ENCODE results near the gene LMAN1L.

LMAN1L gene

DNA sequence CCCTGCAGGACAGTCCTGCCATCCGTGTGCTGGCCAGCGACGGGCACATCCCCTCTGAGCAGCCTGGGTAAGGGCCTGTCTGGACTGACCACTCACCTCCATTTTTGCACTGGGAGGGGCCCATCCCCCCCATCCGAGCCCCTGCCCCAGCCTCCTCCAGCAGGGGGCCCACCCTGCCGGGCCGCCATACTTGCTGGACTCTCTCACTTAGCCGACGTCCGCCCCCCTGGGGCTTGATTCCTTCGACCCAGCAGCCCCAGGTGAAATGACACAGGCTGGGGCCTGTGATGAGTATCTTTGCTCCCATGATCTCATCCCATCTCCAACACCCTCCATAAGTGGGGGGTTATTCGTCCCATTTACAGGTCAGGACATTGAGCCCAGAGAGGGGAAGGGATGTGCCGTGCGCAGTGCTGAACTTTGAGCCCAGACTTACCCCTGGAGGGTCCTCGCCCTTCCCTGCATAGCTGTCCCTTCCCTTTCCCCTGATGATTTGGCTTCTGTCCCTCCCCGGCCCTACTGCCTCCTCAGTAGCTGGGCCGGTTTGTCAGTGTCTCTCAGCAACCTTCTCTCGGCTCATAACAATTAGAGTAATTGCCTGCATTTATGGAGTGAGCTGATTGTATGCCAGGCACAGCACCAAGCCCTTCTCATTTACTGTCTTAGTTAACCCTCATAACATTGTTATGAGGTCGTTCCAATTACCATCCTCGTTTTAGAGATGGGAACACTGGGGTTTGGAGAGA is 4.2 kb downstream of the LMAN1L start:
- no peak for DNase-seq (ENCODE audit: low read depth)

DNA sequence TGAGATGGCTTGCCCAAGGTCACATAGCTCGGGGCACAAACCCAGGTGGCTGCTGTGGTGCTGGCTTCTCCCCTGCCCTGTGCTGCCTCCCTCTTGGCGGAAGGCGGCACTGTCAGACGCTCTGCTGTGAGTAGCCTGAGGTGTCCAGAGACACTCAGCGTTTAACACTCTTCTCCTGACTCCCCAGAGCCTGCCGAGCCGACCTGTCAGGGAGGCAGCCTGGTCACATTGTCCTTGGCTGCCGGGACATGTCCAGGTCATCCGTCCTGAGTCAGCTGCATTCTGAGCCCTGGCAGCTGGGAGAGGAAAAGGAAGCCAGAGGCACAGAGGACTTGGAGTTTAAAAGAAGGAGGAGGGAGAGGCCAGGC is 4.7 kb downstream of the LMAN1L start:
- DNase-seq (ENCODE audit: low read depth), result no peak

DNA sequence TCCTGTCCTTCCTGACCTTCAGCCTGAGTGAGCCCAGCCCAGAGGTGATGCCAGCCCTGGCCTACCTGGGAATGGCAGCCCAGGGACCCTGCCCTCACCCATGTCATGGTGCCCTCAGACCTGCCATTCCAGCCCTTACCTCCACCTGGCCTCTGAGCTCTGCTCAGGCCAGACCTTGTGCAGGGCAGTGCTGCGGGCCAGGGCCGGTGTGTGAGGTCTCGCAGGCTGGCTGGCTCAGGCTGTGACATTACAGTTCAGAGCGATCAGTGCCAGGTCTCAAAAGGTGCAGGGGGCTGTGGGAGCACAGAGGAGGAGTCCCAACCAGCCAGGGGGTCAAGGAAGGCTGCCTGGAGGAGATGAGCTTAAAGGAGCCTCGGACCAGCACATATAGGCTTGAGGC is 7.4 kb downstream of the LMAN1L start:
- DNase-seq (ENCODE audit: low read depth), result no peak

DNA sequence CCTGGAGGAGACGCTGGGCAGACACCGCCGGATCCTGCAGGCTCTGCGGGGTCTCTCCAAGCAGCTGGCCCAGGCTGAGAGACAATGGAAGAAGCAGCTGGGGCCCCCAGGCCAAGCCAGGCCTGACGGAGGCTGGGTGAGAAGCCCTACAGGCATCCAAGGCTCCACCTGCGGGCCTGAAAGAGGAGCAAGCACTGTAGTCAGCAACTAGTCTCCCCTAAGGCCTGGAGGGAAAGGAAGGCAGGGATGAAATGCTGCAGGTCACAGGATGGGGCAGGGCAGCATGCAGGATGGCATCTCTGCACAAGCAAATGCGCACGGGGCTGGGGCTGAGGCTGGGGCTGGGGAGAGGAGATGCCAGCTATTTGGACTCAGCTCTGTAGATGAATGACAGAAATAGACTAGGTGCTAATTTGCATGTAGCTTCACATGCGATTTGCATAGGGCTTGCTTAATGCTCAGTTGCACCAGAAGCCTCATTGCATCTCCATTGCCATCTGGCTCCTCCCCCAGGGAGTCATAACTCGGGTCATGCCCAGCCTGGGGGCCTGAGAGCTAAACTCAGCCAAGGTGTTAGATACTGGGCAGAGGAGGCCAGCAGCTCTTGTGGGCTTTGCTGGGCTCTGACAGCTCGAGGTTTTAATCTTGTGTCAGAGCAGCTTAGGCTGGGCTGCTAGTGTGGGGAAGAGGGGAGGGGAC is 8.6 kb downstream of the LMAN1L start:
- DNase-seq (ENCODE audit: low read depth), result no peak

DNA sequence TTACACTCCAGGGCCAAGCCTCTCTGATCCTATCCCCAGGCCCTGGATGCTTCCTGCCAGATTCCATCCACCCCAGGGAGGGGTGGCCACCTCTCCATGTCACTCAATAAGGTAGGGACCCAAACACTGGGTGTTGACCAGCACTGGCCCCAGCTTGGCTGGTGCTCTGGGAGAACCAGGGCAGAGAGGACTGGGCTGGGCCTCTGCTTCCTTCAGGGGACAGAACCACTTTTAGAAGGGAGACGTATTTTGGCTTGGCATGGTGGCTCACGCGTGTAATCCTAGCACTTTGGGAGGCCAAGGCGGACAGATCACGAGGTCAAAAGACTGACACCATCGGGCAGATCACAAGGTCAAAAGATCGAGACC is 9.1 kb downstream of the LMAN1L start:
- no peak for DNase-seq (ENCODE audit: low read depth)

GRCh38 chr15:74822233-74822632 is 9.6 kb downstream of the LMAN1L start:
- DNase-seq (ENCODE audit: low read depth), result no peak

DNA sequence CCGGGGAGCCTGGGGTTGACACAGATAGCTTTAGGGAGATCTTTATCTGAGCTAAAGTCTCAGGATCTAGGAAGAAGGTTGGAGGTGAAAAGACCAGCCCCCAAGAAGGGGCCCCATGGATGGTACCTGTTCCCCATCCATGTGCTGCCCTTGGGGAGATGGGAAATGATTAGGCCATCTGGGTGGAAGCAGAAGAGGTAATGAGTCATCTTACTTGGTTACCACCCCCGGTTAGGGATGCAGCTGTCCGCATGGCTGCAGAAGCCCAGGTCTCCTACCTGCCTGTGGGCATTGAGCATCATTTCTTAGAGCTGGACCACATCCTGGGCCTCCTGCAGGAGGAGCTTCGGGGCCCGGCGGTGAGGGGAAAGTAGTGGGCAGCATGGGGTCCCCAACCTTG is 10.7 kb downstream of the LMAN1L start:
- DNase-seq (ENCODE audit: low read depth), result no peak

DNA sequence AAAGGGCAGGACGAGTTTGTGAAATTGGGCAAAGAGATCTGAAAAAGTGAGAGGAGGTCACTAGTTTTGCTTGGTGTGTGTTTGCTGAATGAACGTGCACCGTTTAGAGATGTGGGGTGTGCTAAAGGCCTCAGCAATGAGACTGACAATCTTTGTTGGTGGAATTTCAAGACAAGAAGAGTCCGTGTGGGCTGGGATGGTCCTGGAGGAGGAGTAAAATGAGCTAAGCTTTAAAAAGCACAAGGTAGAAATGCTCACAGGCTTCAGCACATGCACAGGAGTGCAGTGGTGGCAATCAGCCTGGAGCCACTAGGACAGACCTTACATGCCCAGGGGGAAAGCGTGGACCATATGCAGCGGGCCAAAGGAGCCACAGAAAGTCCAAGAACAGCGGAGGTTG is 12.3 kb downstream of the LMAN1L start:
- DNase-seq (ENCODE audit: low read depth), result no peak

DNA sequence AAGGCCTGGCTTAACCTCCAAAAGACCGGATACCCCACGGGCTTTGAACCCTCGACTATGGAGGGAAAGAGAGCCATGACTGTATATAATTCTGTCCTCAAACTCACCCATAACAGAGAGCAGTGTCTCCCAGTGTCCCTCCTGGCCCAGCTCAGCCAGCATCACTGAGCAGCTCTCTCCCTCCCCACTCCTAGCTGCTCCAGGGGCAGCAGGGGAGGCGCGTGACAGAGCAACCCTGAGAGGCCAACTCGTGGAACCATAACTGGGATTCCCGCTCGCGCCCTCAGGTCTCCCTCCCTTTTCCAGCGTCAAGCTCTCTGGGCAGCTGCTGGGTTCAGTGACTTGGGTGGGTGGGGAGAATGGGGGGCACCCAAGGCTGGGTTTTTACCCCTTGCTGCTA is 13.2 kb downstream of the LMAN1L start:
- no peak for DNase-seq (ENCODE audit: low read depth)

DNA sequence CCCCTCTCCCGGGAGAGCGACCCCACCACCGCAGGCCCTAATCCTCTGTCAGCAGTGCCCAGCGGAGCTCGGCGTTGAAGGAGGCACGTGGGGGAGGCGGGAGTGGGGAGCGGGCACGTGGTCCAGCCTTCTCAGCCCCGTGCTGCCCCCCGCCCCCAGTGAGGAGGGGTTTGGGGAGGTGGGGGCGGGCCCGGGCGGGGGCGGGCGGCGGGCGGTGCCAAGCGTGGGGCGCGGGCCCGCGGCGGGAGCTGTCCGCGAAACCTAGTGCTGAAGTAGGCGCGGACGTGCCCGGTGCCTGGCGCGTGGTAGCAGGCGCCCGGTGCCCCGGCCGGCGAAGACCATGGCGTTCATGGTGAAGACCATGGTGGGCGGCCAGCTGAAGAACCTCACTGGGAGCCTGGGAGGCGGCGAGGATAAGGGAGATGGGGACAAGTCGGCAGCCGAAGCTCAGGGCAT is 13.8 kb downstream of the LMAN1L start, which contains the start of gene CPLX3:
Gene CPLX3, plus strand, starts transcription at position 264 of the 456 bp plus-strand sequence. Its CDS starts 77 bp downstream, at position 341.
- DNase-seq (ENCODE audit: low read depth), result peak; percentile 35

DNA sequence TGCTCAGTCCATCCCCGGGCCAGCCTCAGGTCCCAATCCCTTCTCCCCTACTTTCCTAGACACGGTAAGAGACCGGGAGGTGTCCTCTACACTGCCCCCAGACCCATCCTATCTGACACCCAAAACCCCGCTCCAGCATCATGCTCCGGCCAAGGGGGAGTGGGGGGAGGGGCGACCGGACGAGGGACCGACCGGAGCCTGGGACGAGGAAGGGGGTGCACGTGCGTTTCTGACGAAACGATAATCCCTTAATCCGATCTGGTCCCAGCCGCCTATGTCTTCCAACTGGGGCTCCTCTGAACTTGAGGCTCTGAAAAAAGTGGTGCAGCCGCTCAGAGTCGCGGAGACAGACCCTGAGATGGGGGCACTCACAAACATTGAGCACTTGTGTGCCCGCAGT is 14.3 kb downstream of the LMAN1L start:
- DNase-seq (ENCODE audit: low read depth), result no peak

- DNase-seq (ENCODE audit: low read depth), result no peak
Observed at GRCh38 chr15:74827614-74828013, 15.0 kb downstream of the LMAN1L start.

DNA sequence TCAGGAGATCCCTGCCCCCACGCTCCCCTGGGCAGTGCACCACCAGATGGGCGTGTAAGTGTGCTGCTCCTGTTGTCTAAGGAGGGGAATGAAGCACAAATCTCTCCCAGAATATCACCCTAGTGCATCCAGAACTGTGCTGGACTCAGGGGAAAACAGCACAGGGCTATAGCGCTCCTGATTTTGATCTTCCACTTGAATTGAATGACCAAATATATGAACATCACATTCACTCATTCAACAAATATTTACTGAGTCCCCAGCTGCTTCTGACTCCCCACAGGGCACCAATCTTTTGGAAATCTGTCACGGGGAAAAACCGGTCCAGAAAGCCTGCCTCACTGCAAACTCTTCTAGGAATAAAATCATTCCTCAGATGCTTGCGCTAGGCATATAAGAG is 16.2 kb downstream of the LMAN1L start:
- no peak for DNase-seq (ENCODE audit: low read depth)

- no peak for DNase-seq (ENCODE audit: low read depth)
Observed at GRCh38 chr15:74829486-74829885, 16.9 kb downstream of the LMAN1L start.

GRCh38 chr15:74829991-74830390 is 17.4 kb downstream of the LMAN1L start:
- no peak for DNase-seq (ENCODE audit: low read depth)

- DNase-seq (ENCODE audit: low read depth), result no peak
Observed at GRCh38 chr15:74830868-74831267, 18.2 kb downstream of the LMAN1L start.

DNA sequence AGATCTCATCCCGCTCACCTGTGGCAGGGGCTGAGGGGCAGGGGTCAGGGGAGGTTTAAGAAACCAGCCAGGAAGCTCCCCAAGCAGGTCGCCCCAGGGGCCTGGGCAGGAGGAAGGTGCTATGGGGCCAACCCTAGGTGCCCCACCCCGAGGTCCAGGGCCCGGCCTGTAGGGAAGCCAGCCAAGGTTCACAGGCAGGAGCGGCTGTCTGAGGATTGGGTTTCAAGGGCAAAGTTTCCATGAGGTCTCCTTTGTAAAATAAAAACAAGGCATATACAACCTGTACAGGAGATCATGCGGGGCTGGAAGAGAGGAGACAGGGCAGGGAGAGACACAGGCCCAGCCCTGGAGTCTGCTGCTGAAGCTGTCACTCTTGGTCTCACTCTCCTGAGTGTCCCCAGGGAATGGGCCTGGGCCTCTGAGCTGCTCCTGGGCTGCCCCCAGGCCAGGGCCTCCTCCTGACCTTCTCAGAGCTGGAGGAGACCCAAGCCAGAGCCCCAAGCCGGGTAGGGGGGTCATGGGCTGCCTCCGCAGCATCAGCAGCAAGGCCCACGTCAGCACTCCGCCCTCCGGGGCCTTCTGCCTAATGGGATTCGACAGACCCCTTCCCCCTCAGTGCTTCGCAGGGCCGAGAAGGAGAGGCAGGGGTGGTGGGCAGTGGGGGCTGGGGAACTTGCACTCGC is 19.3 kb downstream of the LMAN1L start:
- DNase-seq (ENCODE audit: low read depth), result no peak

- no peak for DNase-seq (ENCODE audit: low read depth)
Observed at GRCh38 chr15:74832826-74833225, 20.2 kb downstream of the LMAN1L start.

- no peak for DNase-seq (ENCODE audit: low read depth)
Observed at GRCh38 chr15:74833376-74834107, 20.9 kb downstream of the LMAN1L start.

- DNase-seq (ENCODE audit: low read depth), result peak; percentile 42
Observed at GRCh38 chr15:74835312-74835823, 22.7 kb downstream of the LMAN1L start.

- DNase-seq (ENCODE audit: low read depth), result no peak
Observed at GRCh38 chr15:74836846-74837245, 24.2 kb downstream of the LMAN1L start.

GRCh38 chr15:74837482-74838136 is 25.0 kb downstream of the LMAN1L start:
- DNase-seq (ENCODE audit: low read depth), result no peak
